ENCODE results near the gene XPO6. TPM values are rescaled to one million over a fixed set of nuclear protein-coding genes. Genes with fewer than 3 reads are reported as not detected.

The XPO6 gene
- polyA plus RNA-seq, 1 of the 3 experiments (the other 2 are of a cell fraction) = 97.1 TPM

- Histone ChIP-seq H3K36me3 (replicated peaks in 1 of 2; ENCODE audit: control insufficient read depth in 1 of 2, insufficient read depth in 2 of 2, low read length in 1 of 2) (no peaks in the 10 kb centered on the region), H2AFZ (ENCODE audit: low read depth) (no peak overlapping the region), H3K9me2 (no peaks in the 10 kb centered on the region), H3K4me2 (no peak overlapping the region), H3K27ac (ENCODE audit: low read depth in 2 of 2, low read length in 1 of 2) (no peak overlapping the region), H3F3A (replicated peaks; ENCODE audit: insufficient read depth) (no peaks in the 10 kb centered on the region), H3K9ac (no peak overlapping the region), H3K4me1 (ENCODE audit: control insufficient read depth in 1 of 2, insufficient read depth in 2 of 2, low read depth in 1 of 2, low read length in 1 of 2) (no peaks in the 10 kb centered on the region), H3K9me3 (no peaks in the 10 kb centered on the region), H4K20me1 (ENCODE audit: insufficient read depth) (no peaks in the 10 kb centered on the region), H3K79me2 (ENCODE audit: insufficient read depth) (no peaks in the 10 kb centered on the region), H3K4me3 (ENCODE audit: low read depth in 2 of 2, low read length in 1 of 2) (no peak overlapping the region), H3K27me3 (ENCODE audit: insufficient read depth) (peaks cover 15% of the 10 kb centered on the region)
- TF ChIP-seq MXI1 (IDR thresholded peaks at IDR 0.05; ENCODE audit: low read depth, low read length) = no peak
- TF ChIP-seq FOXJ3 (CRISPR knock-in tag; IDR thresholded peaks at IDR 0.05) = no peak
- TF ChIP-seq MEF2A (IDR thresholded peaks at IDR 0.05; ENCODE audit: borderline replicate concordance, low read depth) = no peak
- no peak for TF ChIP-seq GABPA (IDR thresholded peaks at IDR 0.05; ENCODE audit: low read depth)
- TF ChIP-seq POLR2AphosphoS5 (IDR thresholded peaks at IDR 0.05; ENCODE audit: low read depth, low read length) = no peak
- TF ChIP-seq TEAD4 (IDR thresholded peaks at IDR 0.05; ENCODE audit: borderline replicate concordance, insufficient read depth) = no peak
- no peak for TF ChIP-seq CHD2 (IDR thresholded peaks at IDR 0.05; ENCODE audit: low read length, partially characterized antibody)
- TF ChIP-seq FOSL2 (IDR thresholded peaks at IDR 0.05; ENCODE audit: borderline replicate concordance, low read depth) = no peak
- TF ChIP-seq EP300 (IDR thresholded peaks at IDR 0.05; ENCODE audit: borderline replicate concordance in 1 of 2, low read depth in 1 of 2, low read length in 1 of 2) = no peak
- no peak for TF ChIP-seq PBX3 (IDR thresholded peaks at IDR 0.05)
- TF ChIP-seq TCF12 (IDR thresholded peaks at IDR 0.05) = no peak
- no peak for TF ChIP-seq SMC3 (IDR thresholded peaks at IDR 0.05; ENCODE audit: low read depth, low read length)
- TF ChIP-seq FOXM1 (IDR thresholded peaks at IDR 0.05; ENCODE audit: low read depth) = no peak
- no peak for TF ChIP-seq MAX (IDR thresholded peaks at IDR 0.05; ENCODE audit: low read depth)
- no peak for TF ChIP-seq ZBTB33 (IDR thresholded peaks at IDR 0.05; ENCODE audit: borderline replicate concordance, low read depth)
- TF ChIP-seq USF1 (IDR thresholded peaks at IDR 0.05; ENCODE audit: borderline replicate concordance, low read depth) = no peak
- 66% methylated on average over 14 of the region's 14 CpGs for WGBS (ENCODE audit: low lambda C conversion rate)
- DNase-seq = no peak
- POLR2A ChIA-PET = no interaction called here
- CTCF ChIA-PET = interaction anchor here (1.0 to 14.1 kb wide), 7 partner anchors 88 to 428 kb away, joined by 3 to 172 read pairs (median 4); no protein-coding TSS in a partner anchor
Measured at GRCh38 chr16:28067604-28068379, 144.0 kb downstream of the XPO6 start.
